ENCODE measurements around the gene SPOCK3.

Gene SPOCK3

GRCh38 chr4:167171928-167172327 lies 62.4 kb downstream of the SPOCK3 start:
- no peak for DNase-seq

GRCh38 chr4:167168611-167169010 lies 65.7 kb downstream of the SPOCK3 start:
- no peak for DNase-seq

- no peak for DNase-seq
Observed at GRCh38 chr4:167150587-167150986, 83.7 kb downstream of the SPOCK3 start.

GRCh38 chr4:167144605-167145004 lies 89.7 kb downstream of the SPOCK3 start:
- no peak for DNase-seq

GRCh38 chr4:167143018-167143417 lies 91.3 kb downstream of the SPOCK3 start:
- no peak for DNase-seq

- DNase-seq = no peak
Observed at GRCh38 chr4:167136270-167136669, 98.0 kb downstream of the SPOCK3 start.

- DNase-seq = no peak
Observed at GRCh38 chr4:167129146-167129545, 105.1 kb downstream of the SPOCK3 start.

GRCh38 chr4:167119392-167119791 lies 114.9 kb downstream of the SPOCK3 start:
- no peak for DNase-seq

- no peak for DNase-seq
Observed at GRCh38 chr4:167117273-167117672, 117.0 kb downstream of the SPOCK3 start.

GRCh38 chr4:167114416-167114971 lies 119.8 kb downstream of the SPOCK3 start:
- DNase-seq = no peak

GRCh38 chr4:167111622-167112021 lies 122.7 kb downstream of the SPOCK3 start:
- DNase-seq = no peak

- no peak for DNase-seq
Observed at GRCh38 chr4:167111092-167111491, 123.2 kb downstream of the SPOCK3 start.

GRCh38 chr4:167109859-167110258 lies 124.4 kb downstream of the SPOCK3 start:
- DNase-seq = no peak

- no peak for DNase-seq
Observed at GRCh38 chr4:167105857-167106256, 128.4 kb downstream of the SPOCK3 start.

- DNase-seq = no peak
Observed at GRCh38 chr4:167102475-167102874, 131.8 kb downstream of the SPOCK3 start.

GRCh38 chr4:167101035-167101434 lies 133.3 kb downstream of the SPOCK3 start:
- no peak for DNase-seq

GRCh38 chr4:167100120-167100519 lies 134.2 kb downstream of the SPOCK3 start:
- DNase-seq = no peak

- no peak for DNase-seq
Observed at GRCh38 chr4:167088115-167088514, 146.2 kb downstream of the SPOCK3 start.

- no peak for DNase-seq
Observed at GRCh38 chr4:167084321-167084720, 150.0 kb downstream of the SPOCK3 start.

- no peak for DNase-seq
Observed at GRCh38 chr4:167079762-167080161, 154.5 kb downstream of the SPOCK3 start.

- DNase-seq = no peak
Observed at GRCh38 chr4:167052631-167053091, 181.6 kb downstream of the SPOCK3 start.

- no peak for DNase-seq
Observed at GRCh38 chr4:167049257-167049656, 185.0 kb downstream of the SPOCK3 start.

GRCh38 chr4:167041524-167041923 lies 192.8 kb downstream of the SPOCK3 start:
- no peak for DNase-seq

- no peak for DNase-seq
Observed at GRCh38 chr4:167035390-167035789, 198.9 kb downstream of the SPOCK3 start.

GRCh38 chr4:167034983-167035382 lies 199.3 kb downstream of the SPOCK3 start:
- DNase-seq = no peak

- no peak for DNase-seq
Observed at GRCh38 chr4:167032871-167033270, 201.4 kb downstream of the SPOCK3 start.

Measured in GDM1 (cell line).